HepG2 (cell line): Measurements from ENCODE around the gene HMX1. TPM values are rescaled to one million over a fixed set of nuclear protein-coding genes. Genes with fewer than 3 reads are reported as not detected.

Experiments used
- MBNL3 ChIP-seq: fragments of 250-450 bp; sonication (Bioruptor Pico); conservative IDR thresholded peaks from 2 replicates; pipeline ENCODE4 v1.8.0; 2022; ENCODE audit warnings: mild to moderate bottlenecking, inconsistent platforms
- PRMT3 ChIP-seq: sonication (generic); formaldehyde crosslinking; IDR thresholded peaks from 2 replicates; pipeline ENCODE4 v1.8.1; 2022; ENCODE audit warnings: low read depth, mild to moderate bottlenecking, moderate library complexity, missing genetic modification reagents, borderline replicate concordance
- SRY ChIP-seq: sonication (generic); formaldehyde crosslinking; IDR thresholded peaks from 2 replicates; pipeline ENCODE4 v1.8.0; 2022; ENCODE audit warnings: mild to moderate bottlenecking, missing genetic modification reagents
- TBL1XR1 ChIP-seq: fragments of 150-350 bp; IDR thresholded peaks from 2 replicates; pipeline ENCODE4 v1.6.1; 2014; ENCODE audit warnings: borderline replicate concordance, low read length; ENCODE audit not compliant: partially characterized antibody
- ZNF138 ChIP-seq: sonication (generic); formaldehyde crosslinking; IDR thresholded peaks from 2 replicates; pipeline ENCODE4 v1.5.0; 2020; ENCODE audit warnings: mild to moderate bottlenecking, low read depth, missing genetic modification reagents
- ZNF510 ChIP-seq: sonication (generic); formaldehyde crosslinking; IDR thresholded peaks from 2 replicates; pipeline ENCODE4 v1.4.0; 2020; ENCODE audit warnings: low read depth, mild to moderate bottlenecking, missing genetic modification reagents
- polyA plus RNA-seq, 8 experiments: library from polyadenylated mRNA; depleted of rRNA in 3 of 8; stranded (reverse) in 7 of 8; unstranded in 1 of 8; fragments of >200 nt; fragmentation: Illumina TruSeq in 4 of 8; extraction: Trizol in 4 of 8; gene quantifications; 2 replicates each; pipeline versions ENCODE4 v1.2.1 to v1.2.3, GENCODE V29; 2011 to 2016; ENCODE audit warnings: low read depth in 4 of 8, missing spikeins in 1 of 8, mixed read lengths in 1 of 8; ENCODE audit not compliant: insufficient read depth in 1 of 8
- total RNA-seq, 5 experiments: library from RNA; depleted of rRNA; stranded (reverse); fragments of >200 nt; fragmentation: Illumina TruSeq; extraction: Trizol; gene quantifications; 2 replicates each; pipeline ENCODE4 v1.2.3, GENCODE V29; 2016; ENCODE audit warnings: low read depth in 1 of 5
- TF ChIP-seq, protein P1 (sequence below): sonication (generic); formaldehyde crosslinking; conservative IDR thresholded peaks from 2 replicates; pipeline ENCODE4 v1.8.0; 2022; ENCODE audit warnings: low read depth, missing genetic modification reagents
- TF ChIP-seq, protein P2 (sequence below): sonication (generic); formaldehyde crosslinking; conservative IDR thresholded peaks from 2 replicates; pipeline ENCODE4 v1.4.0; 2020; ENCODE audit warnings: mild to moderate bottlenecking, missing genetic modification reagents, moderate library complexity
- TF ChIP-seq, protein P3 (sequence below): sonication (generic); formaldehyde crosslinking; IDR thresholded peaks from 2 replicates; pipeline ENCODE4 v1.4.0; 2020; ENCODE audit warnings: missing genetic modification reagents

The HMX1 gene
- total and polyA plus RNA-seq, 2 of the 13 experiments (the other 11 are each of a cell fraction or from before 2014, with no cell fraction given) = not detected

DNA sequence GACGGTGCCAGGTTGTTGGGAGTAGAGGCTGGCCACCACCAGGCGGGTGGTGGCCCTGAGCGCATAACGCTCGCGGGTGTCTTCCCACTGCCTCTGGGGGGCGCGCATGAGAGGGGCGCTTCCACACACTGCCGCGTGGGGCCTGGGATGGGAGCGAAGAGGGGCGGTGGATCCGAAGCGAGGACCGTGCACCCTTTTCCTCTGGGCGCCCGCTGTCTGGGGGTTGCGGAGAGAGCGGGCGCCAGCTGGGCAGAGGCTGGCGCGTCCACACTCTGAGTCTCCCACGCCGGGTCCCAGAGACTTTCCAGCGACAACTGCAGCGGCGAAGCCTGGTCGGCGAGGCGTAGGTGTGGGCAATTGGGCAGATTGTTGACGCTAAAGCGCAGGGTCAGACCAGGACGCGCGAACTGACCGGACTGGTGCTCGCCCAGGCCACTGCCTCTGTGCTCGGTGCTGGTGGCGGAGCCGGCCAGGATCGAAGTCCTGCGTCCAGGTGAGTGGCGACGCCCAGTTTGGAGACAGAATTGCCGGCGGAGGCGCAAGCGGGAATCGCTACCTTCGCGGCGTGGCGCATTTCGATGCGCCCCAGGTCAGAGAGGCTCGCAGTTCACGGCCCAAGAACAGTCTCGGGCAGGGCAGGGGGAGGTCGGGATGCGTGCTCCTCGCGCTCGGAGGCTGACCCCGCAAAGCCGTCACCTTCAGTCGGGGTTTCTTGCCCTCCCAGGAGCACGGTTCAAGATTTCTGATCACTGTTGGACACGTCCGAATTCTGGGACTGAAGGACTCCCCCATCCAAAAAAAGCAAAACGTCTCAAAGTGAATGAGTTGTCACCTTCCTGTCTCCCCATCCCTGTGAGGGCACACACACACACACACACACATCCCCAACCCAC is 2.6 kb upstream of the HMX1 start (continued):
- TF ChIP-seq, protein P1, sequence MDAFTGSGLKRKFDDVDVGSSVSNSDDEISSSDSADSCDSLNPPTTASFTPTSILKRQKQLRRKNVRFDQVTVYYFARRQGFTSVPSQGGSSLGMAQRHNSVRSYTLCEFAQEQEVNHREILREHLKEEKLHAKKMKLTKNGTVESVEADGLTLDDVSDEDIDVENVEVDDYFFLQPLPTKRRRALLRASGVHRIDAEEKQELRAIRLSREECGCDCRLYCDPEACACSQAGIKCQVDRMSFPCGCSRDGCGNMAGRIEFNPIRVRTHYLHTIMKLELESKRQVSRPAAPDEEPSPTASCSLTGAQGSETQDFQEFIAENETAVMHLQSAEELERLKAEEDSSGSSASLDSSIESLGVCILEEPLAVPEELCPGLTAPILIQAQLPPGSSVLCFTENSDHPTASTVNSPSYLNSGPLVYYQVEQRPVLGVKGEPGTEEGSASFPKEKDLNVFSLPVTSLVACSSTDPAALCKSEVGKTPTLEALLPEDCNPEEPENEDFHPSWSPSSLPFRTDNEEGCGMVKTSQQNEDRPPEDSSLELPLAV (CRISPR knock-in tag) = no peak
- TF ChIP-seq ZNF138 (no peak), MBNL3 (CRISPR knock-in tag) (no peak), ZNF510 (no peak), SRY (CRISPR knock-in tag) (no peak), PRMT3 (CRISPR knock-in tag) (no peak), TBL1XR1 (no peak)
- TF ChIP-seq, protein P2, sequence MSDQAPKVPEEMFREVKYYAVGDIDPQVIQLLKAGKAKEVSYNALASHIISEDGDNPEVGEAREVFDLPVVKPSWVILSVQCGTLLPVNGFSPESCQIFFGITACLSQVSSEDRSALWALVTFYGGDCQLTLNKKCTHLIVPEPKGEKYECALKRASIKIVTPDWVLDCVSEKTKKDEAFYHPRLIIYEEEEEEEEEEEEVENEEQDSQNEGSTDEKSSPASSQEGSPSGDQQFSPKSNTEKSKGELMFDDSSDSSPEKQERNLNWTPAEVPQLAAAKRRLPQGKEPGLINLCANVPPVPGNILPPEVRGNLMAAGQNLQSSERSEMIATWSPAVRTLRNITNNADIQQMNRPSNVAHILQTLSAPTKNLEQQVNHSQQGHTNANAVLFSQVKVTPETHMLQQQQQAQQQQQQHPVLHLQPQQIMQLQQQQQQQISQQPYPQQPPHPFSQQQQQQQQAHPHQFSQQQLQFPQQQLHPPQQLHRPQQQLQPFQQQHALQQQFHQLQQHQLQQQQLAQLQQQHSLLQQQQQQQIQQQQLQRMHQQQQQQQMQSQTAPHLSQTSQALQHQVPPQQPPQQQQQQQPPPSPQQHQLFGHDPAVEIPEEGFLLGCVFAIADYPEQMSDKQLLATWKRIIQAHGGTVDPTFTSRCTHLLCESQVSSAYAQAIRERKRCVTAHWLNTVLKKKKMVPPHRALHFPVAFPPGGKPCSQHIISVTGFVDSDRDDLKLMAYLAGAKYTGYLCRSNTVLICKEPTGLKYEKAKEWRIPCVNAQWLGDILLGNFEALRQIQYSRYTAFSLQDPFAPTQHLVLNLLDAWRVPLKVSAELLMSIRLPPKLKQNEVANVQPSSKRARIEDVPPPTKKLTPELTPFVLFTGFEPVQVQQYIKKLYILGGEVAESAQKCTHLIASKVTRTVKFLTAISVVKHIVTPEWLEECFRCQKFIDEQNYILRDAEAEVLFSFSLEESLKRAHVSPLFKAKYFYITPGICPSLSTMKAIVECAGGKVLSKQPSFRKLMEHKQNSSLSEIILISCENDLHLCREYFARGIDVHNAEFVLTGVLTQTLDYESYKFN = no peak
- TF ChIP-seq, protein P3, sequence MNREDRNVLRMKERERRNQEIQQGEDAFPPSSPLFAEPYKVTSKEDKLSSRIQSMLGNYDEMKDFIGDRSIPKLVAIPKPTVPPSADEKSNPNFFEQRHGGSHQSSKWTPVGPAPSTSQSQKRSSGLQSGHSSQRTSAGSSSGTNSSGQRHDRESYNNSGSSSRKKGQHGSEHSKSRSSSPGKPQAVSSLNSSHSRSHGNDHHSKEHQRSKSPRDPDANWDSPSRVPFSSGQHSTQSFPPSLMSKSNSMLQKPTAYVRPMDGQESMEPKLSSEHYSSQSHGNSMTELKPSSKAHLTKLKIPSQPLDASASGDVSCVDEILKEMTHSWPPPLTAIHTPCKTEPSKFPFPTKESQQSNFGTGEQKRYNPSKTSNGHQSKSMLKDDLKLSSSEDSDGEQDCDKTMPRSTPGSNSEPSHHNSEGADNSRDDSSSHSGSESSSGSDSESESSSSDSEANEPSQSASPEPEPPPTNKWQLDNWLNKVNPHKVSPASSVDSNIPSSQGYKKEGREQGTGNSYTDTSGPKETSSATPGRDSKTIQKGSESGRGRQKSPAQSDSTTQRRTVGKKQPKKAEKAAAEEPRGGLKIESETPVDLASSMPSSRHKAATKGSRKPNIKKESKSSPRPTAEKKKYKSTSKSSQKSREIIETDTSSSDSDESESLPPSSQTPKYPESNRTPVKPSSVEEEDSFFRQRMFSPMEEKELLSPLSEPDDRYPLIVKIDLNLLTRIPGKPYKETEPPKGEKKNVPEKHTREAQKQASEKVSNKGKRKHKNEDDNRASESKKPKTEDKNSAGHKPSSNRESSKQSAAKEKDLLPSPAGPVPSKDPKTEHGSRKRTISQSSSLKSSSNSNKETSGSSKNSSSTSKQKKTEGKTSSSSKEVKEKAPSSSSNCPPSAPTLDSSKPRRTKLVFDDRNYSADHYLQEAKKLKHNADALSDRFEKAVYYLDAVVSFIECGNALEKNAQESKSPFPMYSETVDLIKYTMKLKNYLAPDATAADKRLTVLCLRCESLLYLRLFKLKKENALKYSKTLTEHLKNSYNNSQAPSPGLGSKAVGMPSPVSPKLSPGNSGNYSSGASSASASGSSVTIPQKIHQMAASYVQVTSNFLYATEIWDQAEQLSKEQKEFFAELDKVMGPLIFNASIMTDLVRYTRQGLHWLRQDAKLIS (CRISPR knock-in tag) = no peak
